ENCODE data around the gene ZFR2.

The ZFR2 gene

GRCh38 chr19:3863648-3864047 is 5.2 kb downstream of the ZFR2 start:
- Histone ChIP-seq H3K9me3 (ENCODE audit: control insufficient read depth, insufficient read depth, low read length) (no peaks in the 10 kb centered on the region), H3F3A (ENCODE audit: control insufficient read depth, insufficient read depth) (no peaks in the 10 kb centered on the region), H3K27me3 (ENCODE audit: control insufficient read depth, low read length) (no peaks in the 10 kb centered on the region), H3K27ac (ENCODE audit: low read depth, low read length) (no peak overlapping the region), H3K4me3 (ENCODE audit: low read length) (no peak overlapping the region), H3K4me1 (ENCODE audit: control insufficient read depth, low read length) (no peaks in the 10 kb centered on the region), H3K36me3 (ENCODE audit: control insufficient read depth, low read length) (no peaks in the 10 kb centered on the region), H3K79me2 (ENCODE audit: control insufficient read depth, low read length) (no peaks in the 10 kb centered on the region), H3K4me2 (ENCODE audit: low read length) (no peak overlapping the region), H3K9me2 (replicated peaks; ENCODE audit: control insufficient read depth, low read length) (no peaks in the 10 kb centered on the region), H4K20me1 (ENCODE audit: control insufficient read depth, insufficient read depth, low read depth, low read length) (no peaks in the 10 kb centered on the region)
- TF ChIP-seq EZH2phosphoT487 (IDR thresholded peaks at IDR 0.05; ENCODE audit: borderline replicate concordance, low read length): no peak
- TF ChIP-seq CTCF (IDR thresholded peaks at IDR 0.05; ENCODE audit: low read depth, low read length, poor library complexity, severe bottlenecking): no peak

- Histone ChIP-seq H3K79me2 (ENCODE audit: control insufficient read depth, low read length) (no peaks in the 10 kb centered on the region), H3K4me2 (ENCODE audit: low read length) (no peak overlapping the region), H3K4me1 (ENCODE audit: control insufficient read depth, low read length) (no peaks in the 10 kb centered on the region), H3K4me3 (ENCODE audit: low read length) (no peak overlapping the region), H3K36me3 (ENCODE audit: control insufficient read depth, low read length) (no peaks in the 10 kb centered on the region), H3K9me3 (ENCODE audit: control insufficient read depth, insufficient read depth, low read length) (no peaks in the 10 kb centered on the region), H3K27ac (ENCODE audit: low read depth, low read length) (no peak overlapping the region), H3K27me3 (ENCODE audit: control insufficient read depth, low read length) (peaks cover 3% of the 10 kb centered on the region; the same call in 1 of the 2 replicates), H3F3A (ENCODE audit: control insufficient read depth, insufficient read depth) (no peaks in the 10 kb centered on the region), H4K20me1 (ENCODE audit: control insufficient read depth, insufficient read depth, low read depth, low read length) (no peaks in the 10 kb centered on the region), H3K9me2 (replicated peaks; ENCODE audit: control insufficient read depth, low read length) (no peaks in the 10 kb centered on the region)
- no peak for TF ChIP-seq EZH2phosphoT487 (IDR thresholded peaks at IDR 0.05; ENCODE audit: borderline replicate concordance, low read length)
Measured at GRCh38 chr19:3862826-3863500, 5.9 kb downstream of the ZFR2 start.

GRCh38 chr19:3860499-3860898 is 8.3 kb downstream of the ZFR2 start:
- H3K36me3 ChIP-seq (ENCODE audit: control insufficient read depth, low read length): no peaks in the 10 kb centered on the region
- H3K9me2 ChIP-seq (replicated peaks; ENCODE audit: control insufficient read depth, low read length): no peaks in the 10 kb centered on the region
- no peaks in the 10 kb centered on the region for H3K79me2 ChIP-seq (ENCODE audit: control insufficient read depth, low read length)
- H3K9me3 ChIP-seq (ENCODE audit: control insufficient read depth, insufficient read depth, low read length): no peaks in the 10 kb centered on the region
- H3F3A ChIP-seq (ENCODE audit: control insufficient read depth, insufficient read depth): no peaks in the 10 kb centered on the region
- no peak overlapping the region for H3K4me2 ChIP-seq (ENCODE audit: low read length)
- H3K4me3 ChIP-seq (ENCODE audit: low read length): no peak overlapping the region
- no peak overlapping the region for H3K27ac ChIP-seq (ENCODE audit: low read depth, low read length)
- TF ChIP-seq EZH2phosphoT487 (IDR thresholded peaks at IDR 0.05; ENCODE audit: borderline replicate concordance, low read length) (no peak), CTCF (IDR thresholded peaks at IDR 0.05; ENCODE audit: low read depth, low read length, poor library complexity, severe bottlenecking) (no peak)
- peaks cover 4% of the 10 kb centered on the region; the same call in 1 of the 2 replicates for H3K27me3 ChIP-seq (ENCODE audit: control insufficient read depth, low read length)
- H4K20me1 ChIP-seq (ENCODE audit: control insufficient read depth, insufficient read depth, low read depth, low read length): no peaks in the 10 kb centered on the region
- no peaks in the 10 kb centered on the region for H3K4me1 ChIP-seq (ENCODE audit: control insufficient read depth, low read length)

GRCh38 chr19:3857449-3858003 is 11.3 kb downstream of the ZFR2 start:
- H4K20me1 ChIP-seq (ENCODE audit: control insufficient read depth, insufficient read depth, low read depth, low read length): no peaks in the 10 kb centered on the region
- no peak overlapping the region for H3K27ac ChIP-seq (ENCODE audit: low read depth, low read length)
- 0 out of 2 replicates have a peak, but pooled peaks cover 3% of the 10 kb centered on the region for H3F3A ChIP-seq (ENCODE audit: control insufficient read depth, insufficient read depth)
- TF ChIP-seq CTCF (IDR thresholded peaks at IDR 0.05; ENCODE audit: low read depth, low read length, poor library complexity, severe bottlenecking) (no peak), EZH2phosphoT487 (IDR thresholded peaks at IDR 0.05; ENCODE audit: borderline replicate concordance, low read length) (no peak)
- H3K9me2 ChIP-seq (replicated peaks; ENCODE audit: control insufficient read depth, low read length): no peaks in the 10 kb centered on the region
- peaks cover 11% of the 10 kb centered on the region for H3K4me1 ChIP-seq (ENCODE audit: control insufficient read depth, low read length)
- no peaks in the 10 kb centered on the region for H3K36me3 ChIP-seq (ENCODE audit: control insufficient read depth, low read length)
- no peak overlapping the region for H3K4me3 ChIP-seq (ENCODE audit: low read length)
- H3K9me3 ChIP-seq (ENCODE audit: control insufficient read depth, insufficient read depth, low read length): no peaks in the 10 kb centered on the region
- H3K4me2 ChIP-seq (ENCODE audit: low read length): no peak overlapping the region
- H3K79me2 ChIP-seq (ENCODE audit: control insufficient read depth, low read length): no peaks in the 10 kb centered on the region
- peaks cover 4% of the 10 kb centered on the region; the same call in 1 of the 2 replicates for H3K27me3 ChIP-seq (ENCODE audit: control insufficient read depth, low read length)
